Pulmonary artery endothelial cell (primary cell): ENCODE results near the gene C11orf54. TPM values are rescaled to one million over a fixed set of nuclear protein-coding genes. Genes with fewer than 3 reads are reported as not detected.

Experiments
- total RNA-seq: library from RNA; depleted of rRNA; stranded (reverse); fragments of >200 nt; gene quantifications from 2 replicates; pipeline ENCODE4 v1.2.3, GENCODE V29; 2014

C11orf54 gene
- total RNA-seq, 1 donor from 2014 or later: 14.0 TPM

Other genes with a start within 250 kb of the C11orf54 start
- gene SMCO4, start 198.3 kb upstream of the C11orf54 start, total RNA-seq: 9.0 and 10.1 TPM in 2 replicates
- gene CEP295, start 80.0 kb upstream of the C11orf54 start, total RNA-seq: 14.0 and 20.4 TPM in 2 replicates
- gene TAF1D, start 177 bp upstream of the C11orf54 start, total RNA-seq: 108 and 135 TPM in 2 replicates
- 24.8 and 27.0 TPM in 2 replicates for gene MED17, start 42.6 kb downstream of the C11orf54 start, total RNA-seq
- gene VSTM5, start 108.9 kb downstream of the C11orf54 start, total RNA-seq: 0.07 TPM in 1 of 2 replicates, not detected in the other